Astrocyte of the spinal cord (primary cell): ENCODE results near the gene CDH26.
A peak's percentile ranks its signal among the peaks of the same experiment; 100 is the strongest.
"Not testable (repeated sequence)": the region's sequence is repeated elsewhere in the genome, so short reads cannot be mapped to it uniquely, and the experiment has no call there.

Experiments
- DNase-seq: peaks from one replicate; pipeline ENCODE4 v3.0.0; 2011; ENCODE audit warnings: low read depth, low spot score
- H3K4me3 ChIP-seq: 2 replicates; pipeline ENCODE4 v1.5.1; 2011; ENCODE audit warnings: low read depth, mild to moderate bottlenecking, low read length, moderate library complexity
- in situ Hi-C: cut with HindIII; loops from 2 replicates; pipeline ENCODE4 v1.10.0; 2017; ENCODE audit warnings: low sequenced_read_pairs
- TF ChIP-seq, protein P1 (sequence below): IDR thresholded peaks from 2 replicates; pipeline ENCODE4 v1.5.1; 2012; ENCODE audit warnings: low read depth, mild to moderate bottlenecking, low read length, inconsistent platforms

CDH26 gene

DNA sequence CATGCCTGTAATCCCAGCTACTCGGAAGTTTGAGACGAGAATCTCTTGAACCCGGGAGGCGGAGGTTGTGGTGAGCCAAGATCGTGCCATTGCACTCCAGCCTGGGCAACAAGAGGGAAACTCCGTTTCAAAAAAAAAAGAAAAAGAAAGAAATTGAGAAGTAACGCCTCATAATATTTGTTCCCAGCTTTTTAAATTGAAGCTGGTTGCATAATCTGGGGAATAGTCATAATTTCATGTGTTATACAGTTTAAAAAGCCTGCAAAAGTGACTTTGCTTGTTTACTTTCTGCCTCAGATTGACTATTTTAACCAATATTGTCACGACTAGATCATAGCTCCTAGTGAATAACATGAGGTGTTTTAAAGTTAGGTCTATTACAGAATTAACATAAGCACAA is 10.8 kb upstream of the CDH26 start:
- TF ChIP-seq, protein P1, sequence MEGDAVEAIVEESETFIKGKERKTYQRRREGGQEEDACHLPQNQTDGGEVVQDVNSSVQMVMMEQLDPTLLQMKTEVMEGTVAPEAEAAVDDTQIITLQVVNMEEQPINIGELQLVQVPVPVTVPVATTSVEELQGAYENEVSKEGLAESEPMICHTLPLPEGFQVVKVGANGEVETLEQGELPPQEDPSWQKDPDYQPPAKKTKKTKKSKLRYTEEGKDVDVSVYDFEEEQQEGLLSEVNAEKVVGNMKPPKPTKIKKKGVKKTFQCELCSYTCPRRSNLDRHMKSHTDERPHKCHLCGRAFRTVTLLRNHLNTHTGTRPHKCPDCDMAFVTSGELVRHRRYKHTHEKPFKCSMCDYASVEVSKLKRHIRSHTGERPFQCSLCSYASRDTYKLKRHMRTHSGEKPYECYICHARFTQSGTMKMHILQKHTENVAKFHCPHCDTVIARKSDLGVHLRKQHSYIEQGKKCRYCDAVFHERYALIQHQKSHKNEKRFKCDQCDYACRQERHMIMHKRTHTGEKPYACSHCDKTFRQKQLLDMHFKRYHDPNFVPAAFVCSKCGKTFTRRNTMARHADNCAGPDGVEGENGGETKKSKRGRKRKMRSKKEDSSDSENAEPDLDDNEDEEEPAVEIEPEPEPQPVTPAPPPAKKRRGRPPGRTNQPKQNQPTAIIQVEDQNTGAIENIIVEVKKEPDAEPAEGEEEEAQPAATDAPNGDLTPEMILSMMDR = no peak
- DNase-seq = no peak
- no peak overlapping the region for H3K4me3 ChIP-seq
- in situ Hi-C loops = no loop called here

DNA sequence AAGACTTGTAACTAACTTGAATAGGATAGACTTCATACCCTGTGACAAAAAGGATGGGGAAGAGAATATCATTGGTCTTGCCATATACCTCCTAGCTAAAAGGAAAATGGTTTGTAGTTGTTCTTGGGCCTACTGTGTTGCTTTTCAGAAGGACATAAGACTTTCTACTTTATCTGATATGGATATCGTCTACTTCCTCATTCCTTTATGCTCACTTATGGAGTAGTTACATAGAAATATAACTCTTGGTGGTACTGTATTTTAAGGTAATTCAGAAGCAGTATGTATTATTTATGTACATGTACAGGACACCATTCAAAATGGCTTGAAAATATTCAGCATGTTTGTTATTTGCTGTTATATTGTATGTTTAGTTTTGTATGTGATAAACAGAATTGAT is 10.0 kb upstream of the CDH26 start:
- no peak for DNase-seq
- H3K4me3 ChIP-seq = no peak overlapping the region
- in situ Hi-C loops = no loop called here
- TF ChIP-seq, protein P1 = no peak

DNA sequence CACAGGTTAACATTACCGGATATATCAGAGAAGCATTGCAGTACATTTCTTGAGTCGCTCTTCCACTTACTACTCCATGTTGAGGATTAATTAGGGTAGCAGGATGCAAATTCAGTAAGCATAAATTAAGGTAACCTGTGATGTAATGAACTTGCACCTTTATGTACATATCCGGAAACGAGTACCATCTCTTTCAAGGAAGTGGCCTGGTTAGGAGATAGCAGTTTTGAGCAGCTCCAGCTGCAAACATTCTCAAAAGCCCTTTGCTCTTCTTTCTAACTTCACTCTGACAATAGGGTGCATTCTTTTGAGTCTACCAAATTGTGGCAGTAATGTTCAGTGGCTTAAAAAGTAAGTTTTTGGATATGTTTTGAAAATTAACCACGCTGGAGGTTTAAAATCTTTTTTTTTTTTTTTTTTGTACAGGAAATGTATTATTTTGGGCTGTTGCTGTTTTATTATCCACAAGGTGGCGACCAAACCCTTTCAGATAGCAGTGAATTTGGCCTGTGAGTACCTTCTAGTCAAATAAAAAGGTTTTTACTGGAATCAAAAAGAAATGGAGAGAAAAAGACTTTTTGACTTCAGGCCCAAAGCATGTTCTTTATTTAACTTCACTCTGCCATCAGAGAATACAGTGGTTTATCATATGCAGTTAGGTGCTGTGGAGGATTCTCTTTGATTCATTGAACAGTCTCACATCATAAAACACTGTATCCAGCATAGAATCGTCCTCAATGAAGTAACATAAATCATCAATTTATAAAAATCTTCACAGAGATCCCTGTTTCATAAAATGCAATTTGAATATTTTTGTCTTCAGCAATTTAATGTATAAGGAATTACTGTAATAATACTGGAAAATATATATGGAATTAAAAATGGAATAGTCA is 9.1 kb upstream of the CDH26 start:
- in situ Hi-C loops = no loop called here
- TF ChIP-seq, protein P1 = peak; percentile 60
- H3K4me3 ChIP-seq = no peak overlapping the region
- DNase-seq = peak; percentile 63

DNA sequence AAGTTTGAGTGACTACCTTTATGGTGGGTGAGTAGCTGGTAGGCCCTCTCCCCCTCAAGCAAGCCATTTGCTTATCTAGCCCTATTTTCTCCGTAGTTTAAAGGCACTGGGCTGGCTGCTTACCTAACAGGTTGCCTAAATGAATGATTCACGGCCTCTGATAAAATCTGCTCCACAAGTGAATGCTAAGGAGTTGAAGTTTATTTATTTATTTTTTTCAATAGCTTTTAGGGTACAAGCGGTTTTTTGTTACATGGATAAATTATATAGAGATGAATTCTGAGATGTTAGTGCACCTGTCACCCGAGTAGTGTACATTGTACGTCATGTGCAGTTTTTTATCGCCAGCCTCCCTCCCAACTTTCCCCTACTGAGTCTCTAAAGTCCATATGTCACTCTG is 8.3 kb upstream of the CDH26 start:
- DNase-seq = no peak
- in situ Hi-C loops = no loop called here
- no peak overlapping the region for H3K4me3 ChIP-seq
- TF ChIP-seq, protein P1 = no peak

DNA sequence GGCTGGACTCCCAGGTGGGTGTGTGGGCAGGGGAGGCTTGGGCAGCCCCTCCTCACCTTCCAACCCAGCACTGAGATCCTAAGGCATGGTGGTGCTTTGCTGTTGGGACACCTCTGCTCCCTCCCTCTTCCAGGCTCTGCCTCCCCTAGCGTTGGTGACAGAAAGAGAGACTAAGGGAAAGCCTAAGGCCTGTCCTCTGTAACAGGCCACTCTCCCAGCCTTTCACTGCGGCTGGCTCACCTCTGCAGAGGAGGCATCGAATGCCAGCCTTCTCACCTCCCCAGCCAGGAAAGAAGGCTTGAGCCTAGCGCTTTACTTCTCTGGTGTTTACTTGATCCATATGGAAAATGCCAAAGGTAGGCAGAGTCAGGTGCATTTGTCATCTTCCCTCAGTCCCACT is 3.5 kb upstream of the CDH26 start:
- DNase-seq = no peak
- TF ChIP-seq, protein P1 = no peak
- in situ Hi-C loops = no loop called here
- H3K4me3 ChIP-seq = no peak overlapping the region

DNA sequence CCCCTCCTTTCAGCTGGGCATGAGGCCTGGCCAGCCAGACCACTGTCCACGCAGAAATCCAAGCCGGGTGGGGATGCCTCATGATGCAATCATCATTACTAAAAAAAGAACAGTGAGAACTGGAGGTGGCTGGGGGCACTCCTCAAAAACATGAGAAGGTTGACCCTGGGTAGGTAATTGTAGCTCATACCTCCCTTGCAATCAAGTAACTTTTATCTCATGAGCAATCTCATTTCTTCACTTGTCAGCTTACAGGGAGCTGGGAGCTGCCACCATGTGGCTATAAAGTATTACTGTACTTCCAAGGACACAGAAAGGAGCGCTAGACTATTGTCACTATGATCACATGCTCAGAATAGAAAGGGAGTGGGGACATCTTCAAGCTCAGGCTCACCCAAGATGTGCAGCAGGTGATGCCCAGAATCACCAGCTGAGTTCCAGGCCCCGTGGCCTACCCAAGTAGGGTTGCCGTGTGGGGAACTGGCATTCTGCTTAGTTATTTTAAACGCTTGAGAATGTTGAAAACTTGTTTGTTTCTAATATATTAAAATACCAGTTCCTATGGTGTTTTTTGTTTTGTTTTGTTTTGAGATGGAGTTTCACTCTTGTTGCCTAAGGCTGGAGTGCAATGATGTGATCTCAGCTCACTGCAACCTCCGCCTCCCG is 3.0 kb upstream of the CDH26 start:
- no peak for DNase-seq
- TF ChIP-seq, protein P1 = peak; percentile 30
- in situ Hi-C loops = no loop called here
- no peak overlapping the region for H3K4me3 ChIP-seq

DNA sequence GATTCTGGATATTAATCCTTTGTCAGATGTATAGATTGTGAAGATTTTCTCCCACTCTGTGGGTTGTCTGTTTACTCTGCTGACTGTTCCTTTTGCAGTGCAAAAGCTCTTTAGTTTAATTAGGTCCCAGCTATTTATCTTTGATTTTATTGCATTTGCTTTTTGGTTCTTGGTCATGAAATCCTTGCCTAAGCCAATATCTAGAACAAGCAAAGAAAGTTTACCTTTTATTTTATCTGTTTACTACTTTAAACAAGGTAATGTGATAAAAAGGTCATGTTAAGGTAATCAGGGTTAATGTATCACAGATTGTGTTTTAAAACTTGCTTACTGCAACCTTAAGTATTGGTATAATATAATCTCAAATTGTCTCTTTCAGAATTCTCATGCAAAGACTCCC is 655 bp upstream of the CDH26 start:
- DNase-seq, in situ Hi-C loops, H3K4me3 ChIP-seq: not testable (repeated sequence)
